ENCODE results near the gene CRYGA. TPM values are rescaled to one million over a fixed set of nuclear protein-coding genes. Genes with fewer than 3 reads are reported as not detected.
"Not testable (repeated sequence)": the region's sequence is repeated elsewhere in the genome, so short reads cannot be mapped to it uniquely, and the experiment has no call there.

CRYGA gene
- polyA plus RNA-seq, 1 donor = not detected

- no peak for DNase-seq
Observed at GRCh38 chr2:208164951-208165755, 1.8 kb upstream of the CRYGA start.

- no peak for DNase-seq
Observed at GRCh38 chr2:208156439-208156838, 7.0 kb downstream of the CRYGA start.

GRCh38 chr2:208153156-208153555, 10.2 kb downstream of the CRYGA start:
- DNase-seq = no peak

- no peak for DNase-seq
Observed at GRCh38 chr2:208150956-208151355, 12.4 kb downstream of the CRYGA start.

- no peak for DNase-seq
Observed at GRCh38 chr2:208150094-208150493, 13.3 kb downstream of the CRYGA start.

GRCh38 chr2:208148803-208149202, 14.6 kb downstream of the CRYGA start:
- DNase-seq = no peak

GRCh38 chr2:208147759-208148158, 15.6 kb downstream of the CRYGA start:
- no peak for DNase-seq

- no peak for DNase-seq
Observed at GRCh38 chr2:208147008-208147407, 16.4 kb downstream of the CRYGA start.

- no peak for DNase-seq
Observed at GRCh38 chr2:208146006-208146405, 17.4 kb downstream of the CRYGA start, which contains the start of gene CRYGB. Gene CRYGB (minus strand): TSS chr2:208146158. CDS start chr2:208146120, 38 bp downstream.

- DNase-seq = no peak
Observed at GRCh38 chr2:208142925-208143799, 20.2 kb downstream of the CRYGA start.

- no peak for DNase-seq
Observed at GRCh38 chr2:208142240-208142924, 21.0 kb downstream of the CRYGA start.

GRCh38 chr2:208139447-208139846, 23.9 kb downstream of the CRYGA start:
- no peak for DNase-seq

GRCh38 chr2:208138334-208138733, 25.1 kb downstream of the CRYGA start:
- DNase-seq = not testable (repeated sequence)

- no peak for DNase-seq
Observed at GRCh38 chr2:208136716-208137094, 26.7 kb downstream of the CRYGA start.

- no peak for DNase-seq
Observed at GRCh38 chr2:208135794-208136715, 27.3 kb downstream of the CRYGA start.

GRCh38 chr2:208134928-208135586, 28.3 kb downstream of the CRYGA start:
- DNase-seq = no peak

GRCh38 chr2:208130712-208131110, 32.7 kb downstream of the CRYGA start:
- no peak for DNase-seq

GRCh38 chr2:208129744-208130711, 33.4 kb downstream of the CRYGA start, which contains the start of gene CRYGC:
Gene CRYGC (minus strand): TSS chr2:208129828. CDS start chr2:208129792, 36 bp downstream.
- DNase-seq = no peak

GRCh38 chr2:208128136-208128535, 35.3 kb downstream of the CRYGA start:
- no peak for DNase-seq

GRCh38 chr2:208127090-208127489, 36.3 kb downstream of the CRYGA start:
- DNase-seq = no peak

All from hindlimb muscle (tissue), 1 donor.